ENCODE results near the gene EZH1. TPM values are rescaled to one million over a fixed set of nuclear protein-coding genes. Genes with fewer than 3 reads are reported as not detected.

EZH1 gene
- total RNA-seq, 1 donor from 2014 or later, result 30.4 TPM

DNA sequence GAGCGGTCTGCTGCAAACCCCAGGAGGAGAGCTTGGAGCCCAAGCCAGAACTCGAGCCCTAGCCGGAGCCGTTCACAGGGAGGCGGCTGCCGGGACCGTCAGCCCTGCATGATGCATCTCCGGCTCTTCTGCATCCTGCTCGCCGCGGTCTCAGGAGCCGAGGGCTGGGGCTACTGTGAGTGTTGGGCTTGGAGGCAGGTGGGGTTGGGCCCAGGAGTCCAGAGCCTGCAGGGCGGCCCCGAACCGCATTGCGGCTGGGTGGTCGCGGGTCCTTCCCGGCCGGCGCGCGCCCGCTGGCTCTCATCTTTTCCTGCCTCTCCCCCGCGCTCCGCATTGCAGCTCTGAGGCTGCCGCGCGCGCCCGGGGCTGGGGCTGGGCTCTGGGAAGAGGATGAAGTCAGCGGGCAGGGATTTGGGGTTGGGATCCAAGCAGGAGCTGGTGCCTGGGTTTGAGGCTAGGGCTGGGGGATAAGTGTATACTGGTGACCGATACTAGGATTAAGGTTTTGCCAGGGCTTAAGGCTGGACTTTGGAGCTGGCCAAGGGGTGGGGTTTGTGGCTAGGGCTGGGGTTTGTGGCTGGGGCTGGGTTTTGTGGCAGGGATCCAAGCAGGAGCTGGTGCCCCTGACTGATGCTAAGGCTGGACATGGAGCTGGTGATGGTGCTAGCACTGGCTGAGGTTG lies 62.0 kb downstream of the EZH1 start:
- DNase-seq (ENCODE audit: low read depth, low spot score), result peak; percentile 52
- Mint-ChIP-seq H3K27me3 (ENCODE audit: low read depth) (peaks cover 5% of the 10 kb centered on the region), H3K27ac (ENCODE audit: unreplicated experiment) (peak overlapping the region; percentile 14), H3K36me3 (ENCODE audit: low read depth) (peaks cover 7% of the 10 kb centered on the region), H3K4me3 (peak overlapping the region; percentile 91), H3K9me3 (no peaks in the 10 kb centered on the region), H3K4me1 (peaks cover 49% of the 10 kb centered on the region)
- TF ChIP-seq, protein P1, sequence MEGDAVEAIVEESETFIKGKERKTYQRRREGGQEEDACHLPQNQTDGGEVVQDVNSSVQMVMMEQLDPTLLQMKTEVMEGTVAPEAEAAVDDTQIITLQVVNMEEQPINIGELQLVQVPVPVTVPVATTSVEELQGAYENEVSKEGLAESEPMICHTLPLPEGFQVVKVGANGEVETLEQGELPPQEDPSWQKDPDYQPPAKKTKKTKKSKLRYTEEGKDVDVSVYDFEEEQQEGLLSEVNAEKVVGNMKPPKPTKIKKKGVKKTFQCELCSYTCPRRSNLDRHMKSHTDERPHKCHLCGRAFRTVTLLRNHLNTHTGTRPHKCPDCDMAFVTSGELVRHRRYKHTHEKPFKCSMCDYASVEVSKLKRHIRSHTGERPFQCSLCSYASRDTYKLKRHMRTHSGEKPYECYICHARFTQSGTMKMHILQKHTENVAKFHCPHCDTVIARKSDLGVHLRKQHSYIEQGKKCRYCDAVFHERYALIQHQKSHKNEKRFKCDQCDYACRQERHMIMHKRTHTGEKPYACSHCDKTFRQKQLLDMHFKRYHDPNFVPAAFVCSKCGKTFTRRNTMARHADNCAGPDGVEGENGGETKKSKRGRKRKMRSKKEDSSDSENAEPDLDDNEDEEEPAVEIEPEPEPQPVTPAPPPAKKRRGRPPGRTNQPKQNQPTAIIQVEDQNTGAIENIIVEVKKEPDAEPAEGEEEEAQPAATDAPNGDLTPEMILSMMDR (conservative IDR thresholded peaks at IDR 0.05), result no peak

DNA sequence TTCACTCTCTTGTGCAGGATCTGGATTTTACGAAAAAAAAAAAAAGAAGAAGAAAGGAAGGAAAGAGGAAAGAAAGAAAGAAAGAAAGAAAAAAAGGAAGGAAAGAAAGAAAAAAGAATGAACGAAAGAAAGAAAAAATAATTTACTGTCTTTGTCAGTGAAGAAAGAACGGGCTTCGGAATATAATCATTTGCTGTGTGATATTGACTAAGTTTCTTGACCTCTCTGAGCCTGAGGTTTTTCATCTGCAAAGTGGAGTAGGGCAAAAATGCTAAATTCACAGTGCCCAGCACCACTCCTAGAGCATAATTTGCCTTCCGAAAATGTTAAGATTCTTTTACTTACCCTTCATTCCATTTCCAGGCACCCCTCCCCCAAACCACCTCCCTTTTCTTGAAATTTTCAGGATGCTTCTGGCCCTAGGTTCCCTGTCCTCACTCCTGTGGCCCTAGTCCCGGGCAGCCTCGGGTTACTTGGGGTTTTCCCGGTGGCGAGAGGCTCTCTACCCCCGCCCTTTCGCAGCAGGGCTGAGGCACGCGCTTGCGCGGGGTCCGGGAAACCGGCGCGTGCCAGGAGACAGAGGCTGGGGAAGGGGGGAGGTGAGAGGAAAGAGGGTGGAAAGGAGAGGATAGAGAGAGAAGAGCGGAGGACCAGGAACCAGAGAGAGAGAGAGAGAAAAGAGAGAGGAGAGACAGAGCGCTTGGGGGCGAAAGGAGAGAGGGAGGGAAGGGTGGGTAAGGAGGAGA lies 62.7 kb downstream of the EZH1 start, which contains the start of gene CNTNAP1:
CNTNAP1 (plus strand) TSS at position 556 of the 746 bp plus-strand sequence. CDS start 299 bp downstream, outside the sequence.
- Mint-ChIP-seq H3K27me3 (ENCODE audit: low read depth) (peaks cover 5% of the 10 kb centered on the region), H3K27ac (ENCODE audit: unreplicated experiment) (peak within 1 kb of the TSS; percentile 87)

DNA sequence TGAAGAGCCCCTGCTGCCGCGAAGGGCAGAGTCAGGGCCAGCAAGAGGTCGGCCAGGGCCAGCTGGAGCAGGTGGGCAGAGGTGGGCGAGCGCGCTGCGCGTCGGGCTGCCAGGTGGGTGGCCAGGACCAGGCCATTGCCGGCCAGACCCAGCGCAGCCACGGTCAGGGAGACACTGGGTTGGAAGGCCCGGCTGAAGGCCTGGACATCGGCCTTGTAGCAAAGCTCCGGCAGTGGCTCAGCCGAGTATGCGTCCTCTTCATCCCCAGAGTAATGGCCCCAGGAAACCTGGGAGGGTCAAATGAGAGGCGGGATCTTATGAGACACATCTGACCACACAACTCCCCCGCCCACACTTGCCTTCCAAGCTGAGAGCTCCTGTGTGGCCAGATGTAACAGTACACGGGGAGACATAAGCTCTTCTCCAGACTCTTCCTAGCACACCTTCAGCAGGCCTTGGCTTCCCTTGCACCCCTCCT lies 64.5 kb downstream of the EZH1 start:
- DNase-seq (ENCODE audit: low read depth, low spot score), result no peak
- H3K36me3 Mint-ChIP-seq (ENCODE audit: low read depth), result peaks cover under 1% of the 10 kb centered on the region
- peak overlapping the region; percentile 74 for H3K4me3 Mint-ChIP-seq
- no peaks in the 10 kb centered on the region for H3K9me3 Mint-ChIP-seq
- peaks cover 8% of the 10 kb centered on the region for H3K27me3 Mint-ChIP-seq (ENCODE audit: low read depth)
- peak overlapping the region; percentile 71 for H3K27ac Mint-ChIP-seq (ENCODE audit: unreplicated experiment)
- TF ChIP-seq, protein P1 (conservative IDR thresholded peaks at IDR 0.05), result no peak
- H3K4me1 Mint-ChIP-seq, result peaks cover 52% of the 10 kb centered on the region

More for the DNA sequence above, 62.7 kb downstream of the EZH1 start, which contains the start of gene CNTNAP1:
- peak within 1 kb of the TSS; percentile 91 for H3K4me3 Mint-ChIP-seq
- peak; percentile 50 for DNase-seq (ENCODE audit: low read depth, low spot score)
- TF ChIP-seq, protein P1 (conservative IDR thresholded peaks at IDR 0.05), result no peak
- H3K36me3 Mint-ChIP-seq (ENCODE audit: low read depth), result peaks cover 7% of the 10 kb centered on the region
- H3K9me3 Mint-ChIP-seq, result no peaks in the 10 kb centered on the region
- H3K4me1 Mint-ChIP-seq, result peaks cover 55% of the 10 kb centered on the region

DNA sequence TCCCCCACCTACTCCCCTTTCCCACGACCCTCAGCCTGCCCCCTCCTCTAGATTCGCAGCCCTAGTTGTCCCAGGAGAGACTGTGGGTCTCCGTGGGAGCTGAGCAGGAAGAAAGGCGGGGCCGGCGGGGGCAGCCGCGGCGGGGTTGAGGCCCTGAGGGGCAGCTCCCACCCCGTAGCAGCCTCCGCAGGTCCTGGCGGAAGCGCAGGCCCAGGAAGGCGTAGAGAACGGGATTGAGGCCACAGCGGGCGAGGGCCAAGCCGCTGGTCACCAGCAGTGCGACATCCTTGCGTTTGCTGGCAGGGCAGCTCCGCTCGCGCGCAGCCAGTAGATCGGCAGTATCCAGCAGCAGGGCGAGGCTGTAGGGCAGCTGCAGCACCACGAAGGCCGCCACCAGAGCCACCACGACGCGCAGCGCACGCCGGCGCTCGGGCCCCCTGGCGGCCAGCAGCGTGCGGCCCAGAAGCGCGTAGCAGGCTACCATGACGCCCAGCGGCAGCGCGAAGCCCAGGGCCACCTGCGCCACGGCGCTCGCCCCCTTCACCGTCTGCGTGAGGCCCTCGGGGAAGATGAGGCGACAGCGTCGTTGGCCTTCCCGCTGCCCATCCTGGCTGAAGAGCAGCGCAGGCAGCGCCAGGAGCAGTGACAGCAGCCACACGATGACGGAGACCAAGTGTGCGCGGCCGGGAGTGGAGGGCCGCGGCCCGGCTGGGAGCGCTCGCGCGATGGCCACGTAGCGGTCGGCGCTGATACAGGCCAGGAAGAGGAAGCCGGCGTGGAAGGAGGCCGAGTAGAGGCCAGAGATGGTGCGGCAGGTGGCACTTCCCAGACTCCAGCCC lies 65.1 kb downstream of the EZH1 start:
- peak; percentile 73 for DNase-seq (ENCODE audit: low read depth, low spot score)
- TF ChIP-seq, protein P1 (conservative IDR thresholded peaks at IDR 0.05), result peak; percentile 93
- Mint-ChIP-seq H3K27ac (ENCODE audit: unreplicated experiment) (peak overlapping the region; percentile 97), H3K27me3 (ENCODE audit: low read depth) (peaks cover 13% of the 10 kb centered on the region), H3K4me3 (peak overlapping the region; percentile 80), H3K4me1 (peaks cover 54% of the 10 kb centered on the region), H3K36me3 (ENCODE audit: low read depth) (no peaks in the 10 kb centered on the region), H3K9me3 (no peaks in the 10 kb centered on the region)

DNA sequence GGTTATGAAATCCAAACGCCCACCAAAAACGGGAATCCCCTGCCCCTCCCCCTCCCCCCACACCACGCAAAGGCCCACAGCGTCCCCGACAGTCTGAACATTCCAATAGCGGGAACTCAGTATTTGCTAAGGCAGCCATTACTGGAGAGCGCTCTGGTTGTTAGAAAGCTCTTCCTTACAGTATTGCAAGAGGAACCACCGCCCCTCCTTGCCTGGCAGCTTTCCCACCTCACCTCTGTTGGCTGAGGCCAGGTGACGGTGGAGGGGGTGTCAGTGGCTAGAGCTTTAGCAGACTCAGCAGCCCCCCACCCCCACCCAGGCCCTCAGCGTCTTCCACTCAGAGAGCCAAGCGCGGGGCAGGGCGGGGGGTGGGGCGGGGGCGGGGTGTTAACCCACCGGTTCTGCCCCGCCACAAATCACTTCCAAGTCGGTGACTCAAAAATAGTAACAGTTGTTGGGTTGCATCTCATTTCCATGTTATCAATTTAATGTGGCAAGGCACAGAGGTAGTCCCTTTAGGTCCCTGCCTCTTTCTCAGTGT lies 65.8 kb downstream of the EZH1 start:
- H3K4me3 Mint-ChIP-seq, result peak overlapping the region; percentile 97
- H3K36me3 Mint-ChIP-seq (ENCODE audit: low read depth), result no peaks in the 10 kb centered on the region
- peak overlapping the region; percentile 81 for H3K27ac Mint-ChIP-seq (ENCODE audit: unreplicated experiment)
- no peaks in the 10 kb centered on the region for H3K9me3 Mint-ChIP-seq
- peaks cover 60% of the 10 kb centered on the region for H3K4me1 Mint-ChIP-seq
- peaks cover 19% of the 10 kb centered on the region for H3K27me3 Mint-ChIP-seq (ENCODE audit: low read depth)
- no peak for DNase-seq (ENCODE audit: low read depth, low spot score)
- TF ChIP-seq, protein P1 (conservative IDR thresholded peaks at IDR 0.05), result no peak

Measured in neural crest cell (in vitro differentiated cells).